ENCODE data around the gene MYH7B. TPM values are rescaled to one million over a fixed set of nuclear protein-coding genes. Genes with fewer than 3 reads are reported as not detected.

The MYH7B gene
- total RNA-seq, 1 experiment from 2014 or later = 0.74 TPM

DNA sequence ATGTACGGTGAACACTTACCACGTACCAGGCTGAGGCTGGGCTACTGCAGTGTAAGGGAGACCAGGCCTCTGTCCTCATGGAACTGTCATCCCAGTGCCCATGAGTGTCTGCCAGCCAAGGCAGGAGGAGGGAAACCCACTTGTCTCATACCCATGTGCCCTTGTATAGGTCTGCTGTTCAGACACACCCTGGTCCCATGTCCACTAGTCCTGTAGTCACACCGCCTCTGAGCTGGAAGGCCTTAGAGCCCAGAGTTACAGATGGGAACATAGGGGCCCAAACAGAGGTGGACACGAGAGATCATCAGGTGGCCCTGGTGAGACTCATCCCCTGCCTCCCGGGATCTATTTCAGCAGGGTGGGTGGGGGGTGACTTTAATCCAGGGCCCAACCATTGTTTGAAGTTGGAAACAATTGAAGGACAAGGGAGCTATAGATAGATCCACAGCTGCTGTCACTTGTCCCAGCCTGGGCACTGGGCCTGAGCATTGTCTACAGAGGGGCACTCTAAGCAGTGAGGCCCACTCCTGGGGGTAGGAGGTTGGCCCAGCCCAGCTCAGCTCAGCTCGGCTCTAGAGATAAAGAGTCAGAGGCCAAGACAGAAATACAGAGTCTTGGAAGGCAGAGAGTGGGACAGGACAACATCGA is 14.6 kb downstream of the MYH7B start:
- H3K36me3 ChIP-seq (ENCODE audit: control insufficient read depth in 1 of 2, insufficient read depth in 2 of 2, low read length in 2 of 2) = no peaks in the 10 kb centered on the region
- no peak overlapping the region for H3K4me3 ChIP-seq (replicated peaks in 1 of 2; ENCODE audit: low read depth in 1 of 2, low read length in 2 of 2)
- no peaks in the 10 kb centered on the region for H3K27me3 ChIP-seq (ENCODE audit: insufficient read depth, low read length)
- ChIA-PET CTCF (no interaction called here), RAD21 (ENCODE audit: low non-redundant PET in 1 of 2, low total read pairs in 2 of 2, uncharacterized antibody in 2 of 2, unreplicated experiment in 2 of 2) (no interaction called here), POLR2A (no interaction called here)
- DNase-seq (ENCODE audit: low read depth, low spot score) (no peak), ATAC-seq (no peak)
- H2AFZ ChIP-seq (ENCODE audit: low read depth, low read length, poor library complexity, severe bottlenecking) = no peak overlapping the region
- BruUV-seq (replicated peaks) = no TSS peak
- H3K9me3 ChIP-seq (ENCODE audit: control insufficient read depth in 1 of 2, insufficient read depth in 1 of 2, low read depth in 1 of 2, low read length in 2 of 2) = no peaks in the 10 kb centered on the region
- H3K9ac ChIP-seq (ENCODE audit: low read length) = no peak overlapping the region
- no peaks in the 10 kb centered on the region for H3K4me1 ChIP-seq (ENCODE audit: control insufficient read depth in 1 of 2, insufficient read depth in 2 of 2, low read length in 2 of 2)
- no peaks in the 10 kb centered on the region for H3K9me2 ChIP-seq (ENCODE audit: insufficient read depth)
- no peaks in the 10 kb centered on the region for H3K79me2 ChIP-seq (ENCODE audit: insufficient read depth, low read length)
- intact Hi-C loops (cut with micrococcal nuclease) = no loop called here
- TF ChIP-seq ELF1 (IDR thresholded peaks at IDR 0.05; ENCODE audit: borderline replicate concordance, low read depth) (no peak), TCF7L2 (IDR thresholded peaks at IDR 0.05; ENCODE audit: borderline replicate concordance, extremely low read depth, insufficient read depth, insufficient read length) (no peak), POLR2AphosphoS5 (IDR thresholded peaks at IDR 0.05; ENCODE audit: low read depth, low read length) (no peak), ZBTB33 (IDR thresholded peaks at IDR 0.05; ENCODE audit: extremely low read depth, insufficient replicate concordance, low read length) (no peak), RAD21 (IDR thresholded peaks at IDR 0.05; ENCODE audit: low read depth) (no peak), EGR1 (IDR thresholded peaks at IDR 0.05; ENCODE audit: low read depth) (no peak), YY1 (IDR thresholded peaks at IDR 0.05; ENCODE audit: extremely low read depth, insufficient replicate concordance, low read depth, low read length) (no peak), EZH2phosphoT487 (IDR thresholded peaks at IDR 0.05; ENCODE audit: borderline replicate concordance) (no peak), SIN3A (IDR thresholded peaks at IDR 0.05; ENCODE audit: low read depth) (no peak), FOSL1 (IDR thresholded peaks at IDR 0.05; ENCODE audit: low read depth) (no peak), SRF (IDR thresholded peaks at IDR 0.05; ENCODE audit: low read depth) (no peak)
- TF ChIP-seq, protein P1, sequence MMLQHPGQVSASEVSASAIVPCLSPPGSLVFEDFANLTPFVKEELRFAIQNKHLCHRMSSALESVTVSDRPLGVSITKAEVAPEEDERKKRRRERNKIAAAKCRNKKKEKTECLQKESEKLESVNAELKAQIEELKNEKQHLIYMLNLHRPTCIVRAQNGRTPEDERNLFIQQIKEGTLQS (IDR thresholded peaks at IDR 0.05) = no peak
- H4K20me1 ChIP-seq (ENCODE audit: insufficient read depth) = no peaks in the 10 kb centered on the region
- H3K27ac ChIP-seq (ENCODE audit: low read depth, low read length) = no peak overlapping the region
- H3K4me2 ChIP-seq (ENCODE audit: low read length) = no peak overlapping the region
